Measurements from ENCODE around the gene RHBDF2. TPM values are rescaled to one million over a fixed set of nuclear protein-coding genes. Genes with fewer than 3 reads are reported as not detected.
A peak's percentile ranks its signal among the peaks of the same experiment; 100 is the strongest.

The RHBDF2 gene
- total RNA-seq (2021), result 17.1 and 19.7 TPM in 2 replicates
- long read RNA-seq, partial matches to known transcripts, result 2 of 15 reads
- long read RNA-seq, other reads (novel, unspliced or antisense), result 11 of 15 reads

- H3K9ac ChIP-seq (ENCODE audit: extremely low read depth, insufficient read length, low read length), result no peak within 1 kb of the TSS
- H3K14ac ChIP-seq (ENCODE audit: insufficient read depth, low read length), result peak within 1 kb of the TSS; percentile 85; the same call in 1 of the 2 replicates
Observed at GRCh38 chr17:76501018-76501826, at the start of gene RHBDF2. RHBDF2 (minus strand) TSS chr17:76501423; CDS start chr17:76481524, 19,899 bp downstream.

More at GRCh38 chr17:76501018-76501826, at the start of gene RHBDF2:
- Histone ChIP-seq H3T11ph (ENCODE audit: low read length) (no peak within 1 kb of the TSS), H3K4me1 (ENCODE audit: insufficient read depth, low read length) (peaks cover 3% of the 10 kb centered on the region; the same call in 1 of the 2 replicates), H3K4me2 (ENCODE audit: insufficient read depth, insufficient read length, low read length) (peak within 1 kb of the TSS; percentile 79), H2AFZ (ENCODE audit: low read length) (peak within 1 kb of the TSS; percentile 16), H3K23ac (ENCODE audit: insufficient read length, low read depth, low read length) (no peak within 1 kb of the TSS), H3K23me2 (ENCODE audit: insufficient read length, low read depth, low read length, poor library complexity, severe bottlenecking) (peaks cover 9% of the 10 kb centered on the region), H3K18ac (ENCODE audit: insufficient read length, low read depth, low read length) (peak within 1 kb of the TSS; percentile 70), H2BK12ac (ENCODE audit: insufficient read length, low read depth, low read length) (peak within 1 kb of the TSS; percentile 10), H2BK120ac (ENCODE audit: low read depth, low read length, poor library complexity, severe bottlenecking) (no peak within 1 kb of the TSS), H3K4ac (ENCODE audit: low read depth, low read length) (no peak within 1 kb of the TSS; the same call in 1 of the 2 replicates), H3K27ac (ENCODE audit: insufficient read length, low read depth, low read length) (no peak within 1 kb of the TSS), H3K79me2 (ENCODE audit: insufficient read depth, low read length) (no peaks in the 10 kb centered on the region), H3K27me3 (ENCODE audit: insufficient read depth, low read length) (no peaks in the 10 kb centered on the region), H4K91ac (ENCODE audit: insufficient read length, low read depth, low read length) (no peak within 1 kb of the TSS), H2AK5ac (ENCODE audit: insufficient read length, low read length) (no peak within 1 kb of the TSS), H3K79me1 (ENCODE audit: insufficient read depth, low read depth, low read length, poor library complexity, severe bottlenecking) (no peaks in the 10 kb centered on the region), H4K8ac (replicated peaks; ENCODE audit: insufficient read length, low read depth, low read length) (no peak within 1 kb of the TSS), H3K9me3 (ENCODE audit: control insufficient read depth, low read depth, low read length) (no peaks in the 10 kb centered on the region), H2BK15ac (ENCODE audit: low read depth, low read length) (peak within 1 kb of the TSS; percentile 73; the same call in 1 of the 2 replicates), H2BK5ac (ENCODE audit: insufficient read length, low read length) (no peak within 1 kb of the TSS), H4K20me1 (ENCODE audit: control insufficient read depth, insufficient read depth, insufficient read length) (no peaks in the 10 kb centered on the region), H3K56ac (ENCODE audit: insufficient read length, low read depth, low read length) (no peak within 1 kb of the TSS), H2BK20ac (ENCODE audit: low read depth, low read length, poor library complexity, severe bottlenecking) (no peak within 1 kb of the TSS), H4K5ac (ENCODE audit: insufficient read length, low read depth, low read length) (no peak within 1 kb of the TSS)
- peak within 1 kb of the TSS; percentile 79 to 90 for H3K4me3 Mint-ChIP-seq
- DNase-seq, result peak; percentile 97
- H3K9me3 Mint-ChIP-seq, result no peaks in the 10 kb centered on the region; a peak in 1 of 5 replicates
- no peak for TF ChIP-seq CTCF (conservative IDR thresholded peaks at IDR 0.05)
- WGBS (ENCODE audit: extremely low coverage, insufficient read length, low lambda C conversion rate), result no CpG with 5 or more reads among the region's 72 CpGs
- H3K27ac Mint-ChIP-seq, result peak within 1 kb of the TSS; percentile 1 to 82 (median 47); a peak in 6 of 7 replicates
- peaks cover 50 to 62% of the 10 kb centered on the region in 2 experiments for H3K4me1 Mint-ChIP-seq
- no peaks in the 10 kb centered on the region; a peak in 2 of 7 replicates for H3K36me3 Mint-ChIP-seq (ENCODE audit: insufficient read depth in 1 of 3, low read depth in 3 of 3)
- peaks cover 7% of the 10 kb centered on the region for H3K27me3 Mint-ChIP-seq (ENCODE audit: low read depth)

Measured in H9 (cell line).